ENCODE results near the gene GSS.
"Not testable (repeated sequence)": the region's sequence is repeated elsewhere in the genome, so short reads cannot be mapped to it uniquely, and the experiment has no call there.

GSS gene

DNA sequence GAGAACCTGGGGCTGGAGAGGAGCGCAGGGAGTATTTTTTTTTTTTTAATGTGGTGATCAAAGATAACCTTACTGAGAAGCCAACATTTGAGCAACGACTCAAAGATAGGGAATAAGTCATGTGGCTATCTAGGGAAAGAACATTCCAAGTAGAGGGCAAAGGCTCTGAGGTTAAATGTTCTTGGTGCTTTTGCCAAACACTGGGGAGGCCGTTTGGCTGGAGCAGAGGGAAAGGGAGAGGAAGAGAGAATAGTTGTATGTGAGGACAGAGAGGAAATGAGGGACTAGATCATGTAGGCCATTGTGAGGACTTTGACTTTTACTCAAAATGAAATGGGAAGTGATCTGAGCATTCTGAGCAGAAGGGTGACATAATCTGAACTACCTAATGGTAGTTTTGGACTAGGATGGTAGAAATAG lies 51.4 kb downstream of the GSS start:
- DNase-seq (ENCODE audit: insufficient read length, low spot score) (peak; percentile 22), FAIRE-seq (no peak)
- peak; percentile 92 for TF ChIP-seq SPI1 (IDR thresholded peaks at IDR 0.05; ENCODE audit: low read depth, low read length)
- TF ChIP-seq POU2F2 (IDR thresholded peaks at IDR 0.05; ENCODE audit: low read depth, low read length) = no peak
- TF ChIP-seq PAX5 (IDR thresholded peaks at IDR 0.05; ENCODE audit: insufficient read depth, low read length, severe bottlenecking) = no peak

DNA sequence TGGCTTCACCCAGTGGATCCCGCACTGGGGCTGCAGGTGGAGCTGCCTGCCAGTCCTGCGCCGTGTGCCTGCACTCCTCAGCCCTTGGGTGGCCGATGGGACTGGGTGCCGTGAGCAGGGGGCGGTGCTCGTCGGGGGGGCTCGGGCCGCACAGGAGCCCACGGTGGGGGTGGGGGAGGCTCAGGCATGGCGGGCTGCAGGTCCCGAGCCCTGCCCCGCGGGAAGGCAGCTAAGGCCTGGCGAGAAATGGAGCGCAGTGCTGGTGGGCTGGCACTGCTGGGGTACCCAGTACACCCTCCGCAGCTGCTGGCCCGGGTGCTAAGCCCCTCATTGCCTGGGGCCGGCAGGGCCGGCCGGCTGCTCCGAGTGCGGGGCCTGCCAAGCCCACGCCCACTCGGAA lies 56.9 kb downstream of the GSS start:
- not testable (repeated sequence) for FAIRE-seq

DNA sequence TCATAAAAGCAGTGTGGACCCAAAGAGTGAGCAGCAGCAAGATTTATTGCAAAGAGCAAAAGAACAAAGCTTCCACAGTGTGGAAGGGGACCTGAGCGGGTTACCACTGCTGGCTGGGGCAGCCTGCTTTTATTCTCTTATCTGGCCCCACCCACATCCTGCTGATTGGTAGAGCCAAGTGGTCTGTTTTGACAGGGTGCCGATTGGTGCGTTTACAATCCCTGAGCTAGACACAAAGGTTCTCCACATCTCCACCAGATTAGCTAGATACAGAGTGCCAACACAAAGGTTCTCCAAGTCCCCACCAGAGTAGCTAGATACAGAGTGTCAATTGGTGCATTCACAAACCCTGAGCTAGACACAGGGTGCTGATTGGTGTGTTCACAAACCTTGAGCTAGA lies 57.5 kb downstream of the GSS start:
- DNase-seq (ENCODE audit: insufficient read length, low spot score); FAIRE-seq: not testable (repeated sequence)

More for the DNA sequence above, 56.9 kb downstream of the GSS start:
- DNase-seq (ENCODE audit: insufficient read length, low spot score) = not testable (repeated sequence)

DNA sequence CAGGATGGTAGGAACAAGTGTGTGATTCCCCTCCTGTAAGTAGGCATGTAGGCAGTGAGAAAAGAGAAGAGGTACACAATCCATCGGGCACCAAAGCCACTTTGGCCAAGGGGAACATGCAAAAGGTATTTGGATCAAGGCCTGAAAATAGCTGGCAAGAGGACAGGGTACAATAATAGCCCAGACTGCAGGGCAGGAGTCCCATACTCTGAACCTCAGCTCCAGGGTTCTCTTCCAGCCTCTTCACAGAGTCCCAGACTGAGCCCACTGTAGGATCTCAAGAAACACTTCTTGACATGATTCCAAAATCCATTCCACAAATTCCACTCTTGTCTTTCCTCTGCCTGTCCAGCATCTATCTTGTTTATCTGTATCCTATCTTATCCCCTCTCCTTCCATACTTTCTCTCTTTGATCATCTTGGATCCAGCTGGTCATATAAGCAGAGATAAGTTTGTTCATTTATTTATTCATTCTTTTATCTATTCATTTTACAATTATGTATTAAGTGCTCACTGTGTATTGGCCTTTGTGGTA lies 59.5 kb downstream of the GSS start:
- TF ChIP-seq SPI1 (IDR thresholded peaks at IDR 0.05; ENCODE audit: low read depth, low read length) = no peak
- FAIRE-seq = no peak

DNA sequence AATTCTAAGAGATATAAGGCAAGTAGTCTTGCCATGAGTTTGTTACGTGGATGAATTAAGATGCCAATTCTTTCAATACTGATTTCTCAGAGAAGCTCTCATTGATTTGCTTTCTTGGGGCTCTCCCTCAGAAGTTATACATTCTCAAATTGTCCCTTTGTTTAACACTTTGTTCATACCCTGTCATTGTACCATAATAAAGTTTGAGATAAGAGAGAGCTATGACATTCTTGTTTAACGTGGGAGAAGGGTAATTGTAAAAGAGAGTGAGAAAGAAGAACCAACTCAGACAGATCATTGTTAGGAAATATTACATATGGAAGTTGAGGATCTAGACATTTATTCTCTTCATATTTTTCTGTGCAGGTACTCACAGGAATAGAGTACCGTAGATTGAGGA lies 60.1 kb downstream of the GSS start:
- DNase-seq (ENCODE audit: insufficient read length, low spot score) = no peak
- TF ChIP-seq POU2F2 (IDR thresholded peaks at IDR 0.05; ENCODE audit: low read depth, low read length) (no peak), POLR2AphosphoS5 (IDR thresholded peaks at IDR 0.05; ENCODE audit: low read depth, low read length) (no peak), POLR2A (IDR thresholded peaks at IDR 0.05; ENCODE audit: low read depth, low read length) (no peak), PAX5 (IDR thresholded peaks at IDR 0.05; ENCODE audit: insufficient read depth, low read length, severe bottlenecking) (no peak), TAF1 (IDR thresholded peaks at IDR 0.05; ENCODE audit: low read depth, low read length) (no peak), SPI1 (IDR thresholded peaks at IDR 0.05; ENCODE audit: low read depth, low read length) (no peak)
- FAIRE-seq = no peak

More for the DNA sequence above, 59.5 kb downstream of the GSS start:
- no peak for DNase-seq (ENCODE audit: insufficient read length, low spot score)

DNA sequence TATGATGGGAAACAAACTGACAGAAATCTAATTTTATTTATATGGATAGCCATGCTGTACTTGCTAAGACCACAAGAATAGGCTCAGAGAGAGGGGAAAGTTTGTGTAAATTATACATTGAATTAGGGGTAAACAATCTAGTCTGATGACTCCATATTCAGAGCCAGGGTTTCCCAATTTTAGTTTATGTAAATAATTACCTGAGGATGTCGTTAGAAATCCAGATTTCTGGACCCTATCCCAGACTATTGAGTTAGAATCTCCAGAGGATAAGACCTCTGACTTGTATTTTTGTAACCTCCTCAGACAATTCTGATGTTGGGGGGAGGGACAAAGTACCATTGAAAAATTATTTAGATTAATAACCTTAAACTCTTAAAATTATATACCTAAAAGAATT lies 60.9 kb downstream of the GSS start:
- FAIRE-seq = no peak
- no peak for TF ChIP-seq SPI1 (IDR thresholded peaks at IDR 0.05; ENCODE audit: low read depth, low read length)
- no peak for TF ChIP-seq TAF1 (IDR thresholded peaks at IDR 0.05; ENCODE audit: low read depth, low read length)
- TF ChIP-seq PAX5 (IDR thresholded peaks at IDR 0.05; ENCODE audit: insufficient read depth, low read length, severe bottlenecking) = no peak
- TF ChIP-seq POU2F2 (IDR thresholded peaks at IDR 0.05; ENCODE audit: low read depth, low read length) = no peak
- TF ChIP-seq POLR2A (IDR thresholded peaks at IDR 0.05; ENCODE audit: low read depth, low read length) = no peak
- no peak for TF ChIP-seq POLR2AphosphoS5 (IDR thresholded peaks at IDR 0.05; ENCODE audit: low read depth, low read length)

DNA sequence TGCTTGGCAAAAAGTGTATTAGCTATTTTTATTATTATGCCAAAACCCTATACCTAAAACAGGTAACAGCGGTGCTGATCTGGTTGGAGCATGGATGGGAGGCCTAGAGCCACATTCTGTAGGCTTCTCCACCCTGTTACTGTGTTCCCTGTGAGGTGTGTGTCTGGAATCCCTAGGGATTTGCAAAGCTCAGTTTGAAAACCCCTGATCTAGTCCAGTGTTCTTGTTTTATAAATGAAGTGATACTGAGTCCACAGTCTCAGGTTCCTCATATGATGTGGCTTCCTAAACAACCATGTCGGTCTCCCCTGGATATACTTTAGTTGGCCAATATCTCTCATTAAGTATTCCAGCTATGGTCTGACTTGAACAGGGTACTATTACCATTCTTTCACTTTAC lies 62.9 kb downstream of the GSS start:
- DNase-seq (ENCODE audit: insufficient read length, low spot score) = no peak
- no peak for TF ChIP-seq POU2F2 (IDR thresholded peaks at IDR 0.05; ENCODE audit: low read depth, low read length)
- no peak for FAIRE-seq

More for the DNA sequence above, 60.9 kb downstream of the GSS start:
- no peak for DNase-seq (ENCODE audit: insufficient read length, low spot score)

DNA sequence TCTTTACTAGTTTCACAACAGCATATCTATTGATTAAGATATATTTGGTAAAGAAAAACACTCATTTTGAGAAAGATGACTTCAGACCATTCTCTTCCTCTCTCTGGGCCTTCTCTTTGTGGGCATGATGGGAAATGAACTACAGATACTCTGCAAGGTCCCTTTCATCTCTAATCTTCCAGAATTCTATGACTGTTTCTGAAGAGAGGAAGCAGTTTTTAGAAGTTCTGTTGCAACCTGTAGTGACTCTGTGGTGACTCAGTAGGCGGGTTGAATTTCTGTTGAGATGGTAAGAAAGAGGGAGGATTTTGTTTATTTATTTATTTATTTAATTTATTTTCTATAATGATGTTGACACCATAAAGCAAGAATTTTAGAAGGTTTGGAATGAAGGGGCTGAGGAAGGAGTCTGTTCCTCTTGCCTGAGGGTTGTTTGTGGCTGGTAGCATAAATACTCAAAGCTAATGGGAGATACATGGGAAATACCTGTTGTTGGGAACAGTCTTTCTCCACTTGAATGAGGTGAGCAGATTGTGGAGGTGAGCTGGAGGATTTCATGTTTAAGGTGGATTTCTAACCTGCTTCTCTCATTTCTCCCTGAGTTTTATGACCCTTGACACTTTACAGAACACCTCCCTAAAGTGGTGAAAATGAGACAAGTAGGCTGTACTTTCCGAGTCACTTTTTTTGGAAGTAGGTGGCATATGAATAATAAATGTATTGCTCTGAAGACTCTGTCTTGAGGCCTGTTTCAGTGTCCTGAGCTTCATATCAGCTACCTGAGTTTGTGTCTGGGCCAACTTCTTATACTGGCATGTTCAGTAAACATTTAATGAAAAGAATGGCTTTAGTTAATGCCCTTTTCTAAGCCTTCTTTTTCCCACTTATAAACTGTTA lies 64.2 kb downstream of the GSS start:
- DNase-seq (ENCODE audit: insufficient read length, low spot score) (no peak), FAIRE-seq (no peak)
- no peak for TF ChIP-seq PAX5 (IDR thresholded peaks at IDR 0.05; ENCODE audit: insufficient read depth, low read length, severe bottlenecking)
- peak; percentile 47 for TF ChIP-seq SPI1 (IDR thresholded peaks at IDR 0.05; ENCODE audit: low read depth, low read length)
- TF ChIP-seq POLR2AphosphoS5 (IDR thresholded peaks at IDR 0.05; ENCODE audit: low read depth, low read length) = no peak
- TF ChIP-seq POLR2A (IDR thresholded peaks at IDR 0.05; ENCODE audit: low read depth, low read length) = no peak
- TF ChIP-seq TAF1 (IDR thresholded peaks at IDR 0.05; ENCODE audit: low read depth, low read length) = no peak
- TF ChIP-seq POU2F2 (IDR thresholded peaks at IDR 0.05; ENCODE audit: low read depth, low read length) = no peak

DNA sequence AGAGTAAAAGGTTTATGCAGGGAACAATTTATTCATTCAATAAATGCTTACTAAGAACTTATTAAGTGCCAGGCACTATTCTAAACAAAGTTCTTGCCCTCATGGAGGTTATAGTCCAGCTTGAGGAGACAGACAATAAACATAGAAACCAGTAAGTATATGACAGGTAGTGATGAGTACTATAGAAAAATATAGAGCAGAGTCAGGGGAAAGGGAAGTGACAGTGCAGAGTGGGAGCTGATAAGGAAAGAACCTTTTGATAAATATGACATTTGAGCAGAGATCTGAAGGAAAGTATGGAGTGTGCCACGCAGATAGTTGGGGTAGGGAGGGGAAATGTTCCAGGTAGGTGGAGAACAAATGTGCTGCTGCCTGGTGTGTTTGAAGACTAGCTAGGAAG lies 67.1 kb downstream of the GSS start:
- no peak for TF ChIP-seq POU2F2 (IDR thresholded peaks at IDR 0.05; ENCODE audit: low read depth, low read length)
- TF ChIP-seq POLR2AphosphoS5 (IDR thresholded peaks at IDR 0.05; ENCODE audit: low read depth, low read length) = no peak
- TF ChIP-seq TAF1 (IDR thresholded peaks at IDR 0.05; ENCODE audit: low read depth, low read length) = no peak
- no peak for TF ChIP-seq SPI1 (IDR thresholded peaks at IDR 0.05; ENCODE audit: low read depth, low read length)
- no peak for TF ChIP-seq PAX5 (IDR thresholded peaks at IDR 0.05; ENCODE audit: insufficient read depth, low read length, severe bottlenecking)
- TF ChIP-seq POLR2A (IDR thresholded peaks at IDR 0.05; ENCODE audit: low read depth, low read length) = no peak
- FAIRE-seq = no peak
- no peak for DNase-seq (ENCODE audit: insufficient read length, low spot score)

DNA sequence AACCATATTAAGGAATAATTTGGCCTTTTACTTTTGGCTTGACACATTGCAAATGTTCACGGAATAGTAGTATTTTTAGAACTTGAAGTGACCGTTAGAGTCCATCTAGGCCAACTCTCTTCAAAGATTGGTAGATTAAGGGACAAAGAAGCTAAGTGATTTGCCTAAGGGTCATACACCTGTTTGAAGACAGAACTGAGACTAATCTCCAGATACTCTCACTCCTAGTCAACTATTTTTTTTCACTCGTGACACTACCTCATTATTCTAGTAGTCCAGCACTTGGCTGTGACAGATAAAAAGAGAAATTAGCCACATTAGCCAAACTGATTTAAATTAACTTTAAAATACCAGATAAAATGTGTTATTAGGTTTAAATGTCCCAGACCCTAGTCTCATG lies 68.6 kb downstream of the GSS start:
- TF ChIP-seq POLR2AphosphoS5 (IDR thresholded peaks at IDR 0.05; ENCODE audit: low read depth, low read length) = no peak
- 0 out of 2 replicates have a peak, but pooled peaks have one; percentile 33 for TF ChIP-seq SPI1 (IDR thresholded peaks at IDR 0.05; ENCODE audit: low read depth, low read length)
- FAIRE-seq = no peak
- DNase-seq (ENCODE audit: insufficient read length, low spot score) = no peak

DNA sequence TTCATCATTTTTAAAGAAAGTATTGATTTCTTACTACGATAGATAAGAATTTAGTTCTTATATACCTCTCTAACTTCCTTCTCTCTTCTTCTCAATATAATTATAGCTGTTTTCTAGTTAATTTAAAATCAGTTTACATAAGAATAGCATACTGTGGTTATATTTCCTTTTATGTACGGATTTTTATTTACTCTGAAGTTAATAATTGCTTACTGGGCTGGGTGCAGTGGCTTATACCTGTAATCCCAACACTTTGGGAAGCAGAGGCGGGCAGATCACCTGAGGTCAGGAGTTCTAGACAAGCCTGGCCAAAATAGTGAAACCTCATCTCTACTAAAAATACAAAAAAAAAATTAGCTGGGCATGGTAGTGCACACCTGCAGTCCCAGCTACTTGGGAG lies 69.5 kb downstream of the GSS start:
- TF ChIP-seq PAX5 (IDR thresholded peaks at IDR 0.05; ENCODE audit: insufficient read depth, low read length, severe bottlenecking) = no peak
- no peak for TF ChIP-seq TAF1 (IDR thresholded peaks at IDR 0.05; ENCODE audit: low read depth, low read length)
- TF ChIP-seq POU2F2 (IDR thresholded peaks at IDR 0.05; ENCODE audit: low read depth, low read length) = no peak
- TF ChIP-seq POLR2A (IDR thresholded peaks at IDR 0.05; ENCODE audit: low read depth, low read length) = no peak
- no peak for TF ChIP-seq SPI1 (IDR thresholded peaks at IDR 0.05; ENCODE audit: low read depth, low read length)
- TF ChIP-seq POLR2AphosphoS5 (IDR thresholded peaks at IDR 0.05; ENCODE audit: low read depth, low read length) = no peak
- no peak for DNase-seq (ENCODE audit: insufficient read length, low spot score)
- no peak for FAIRE-seq
